CD14-positive monocyte (primary cell): ENCODE results near the gene AQR. TPM values are rescaled to one million over a fixed set of nuclear protein-coding genes. Genes with fewer than 3 reads are reported as not detected.

ENCODE experiments used
- DNase-seq, 3 donors: peaks; one replicate each; pipeline ENCODE4 v3.0.0-alpha.2; 2011 to 2022
- H2AFZ ChIP-seq: 2 replicates; pipeline ENCODE4 v1.6.0; 2012; ENCODE audit warnings: mild to moderate bottlenecking, low read depth, low read length, inconsistent platforms; ENCODE audit not compliant: insufficient read depth, poor library complexity, severe bottlenecking
- H3K27ac ChIP-seq, 2 donors: 1 replicate in 1 of 2; 2 replicates in 1 of 2; pipeline ENCODE4 v1.5.1; 2012 to 2013; ENCODE audit warnings: low read length in 2 of 2, control low read depth in 1 of 2, inconsistent platforms in 1 of 2, low read depth in 1 of 2, mild to moderate bottlenecking in 1 of 2
- H3K27me3 ChIP-seq, 2 donors: one replicate each; pipeline versions ENCODE4 v1.6.0 to v1.6.1; 2011 to 2013; ENCODE audit warnings: low read length in 2 of 2; ENCODE audit not compliant: control insufficient read depth in 2 of 2, insufficient read depth in 2 of 2
- H3K36me3 ChIP-seq, 2 donors: replicated peaks in 1 of 2; 1 replicate in 1 of 2; 2 replicates in 1 of 2; pipeline versions ENCODE4 v1.5.1 to v1.6.1; 2012 to 2013; ENCODE audit warnings: low read length in 2 of 2, control low read depth in 1 of 2, inconsistent platforms in 1 of 2, mild to moderate bottlenecking in 1 of 2; ENCODE audit not compliant: insufficient read depth in 2 of 2, control insufficient read depth in 1 of 2
- H3K4me1 ChIP-seq, 2 donors: 1 replicate in 1 of 2; 2 replicates in 1 of 2; pipeline versions ENCODE4 v1.5.1 to v1.6.1; 2012 to 2013; ENCODE audit warnings: low read length in 2 of 2, control low read depth in 1 of 2, inconsistent platforms in 1 of 2, mild to moderate bottlenecking in 1 of 2, moderate library complexity in 1 of 2; ENCODE audit not compliant: insufficient read depth in 2 of 2, control insufficient read depth in 1 of 2
- H3K4me2 ChIP-seq: replicated peaks from 2 replicates; pipeline ENCODE3; 2012; ENCODE audit warnings: low read length, moderate library complexity, mild to moderate bottlenecking; ENCODE audit not compliant: poor library complexity, severe bottlenecking; ENCODE audit errors: extremely low read depth
- H3K4me3 ChIP-seq, 3 experiments: fragments of 200-600 bp in 1 of 3; sonication (generic) in 1 of 3; replicated peaks in 1 of 3; 1 replicate in 2 of 3; 2 replicates in 1 of 3; pipeline ENCODE4 v1.5.1; 2011 to 2013; ENCODE audit warnings: low read length in 3 of 3, mild to moderate bottlenecking in 3 of 3, control low read depth in 2 of 3, low read depth in 2 of 3, inconsistent platforms in 1 of 3, moderate library complexity in 1 of 3
- H3K79me2 ChIP-seq: 2 replicates; pipeline ENCODE4 v1.6.0; 2012; ENCODE audit warnings: mild to moderate bottlenecking, control low read depth, inconsistent platforms, low read length, moderate library complexity; ENCODE audit not compliant: insufficient read depth
- H3K9ac ChIP-seq: 2 replicates; pipeline ENCODE4 v1.6.0; 2017; ENCODE audit warnings: low read length, mild to moderate bottlenecking; ENCODE audit not compliant: insufficient read depth, poor library complexity, severe bottlenecking
- H3K9me3 ChIP-seq, 2 donors: replicated peaks in 1 of 2; 1 replicate in 1 of 2; 2 replicates in 1 of 2; pipeline versions ENCODE4 v1.5.1 to v1.6.1; 2012 to 2013; ENCODE audit warnings: low read length in 2 of 2, control low read depth in 1 of 2; ENCODE audit not compliant: control insufficient read depth in 1 of 2, insufficient read depth in 1 of 2
- H4K20me1 ChIP-seq: 2 replicates; pipeline ENCODE4 v1.6.0; 2012; ENCODE audit warnings: mild to moderate bottlenecking, low read length, control low read depth, moderate library complexity; ENCODE audit not compliant: insufficient read depth
- H3K27ac Mint-ChIP-seq, 7 donors: one replicate each; pipeline ENCODE4 v1.8.0; 2020; ENCODE audit warnings: mild to moderate bottlenecking in 7 of 7, mixed read lengths in 7 of 7, moderate library complexity in 6 of 7, inconsistent platforms in 2 of 7
- H3K27me3 Mint-ChIP-seq, 3 donors: one replicate each; pipeline ENCODE4 v1.8.0; 2021 to 2022; ENCODE audit warnings: low read depth in 3 of 3, mild to moderate bottlenecking in 3 of 3, mixed read lengths in 3 of 3, moderate library complexity in 3 of 3, inconsistent platforms in 1 of 3
- H3K36me3 Mint-ChIP-seq, 2 donors: one replicate each; pipeline ENCODE4 v1.8.0; 2020; ENCODE audit warnings: mixed read lengths in 2 of 2, inconsistent platforms in 1 of 2, mild to moderate bottlenecking in 1 of 2
- H3K4me1 Mint-ChIP-seq: one replicate; pipeline ENCODE4 v1.8.0; 2020; ENCODE audit warnings: mild to moderate bottlenecking, mixed read lengths
- H3K4me3 Mint-ChIP-seq, 2 donors: one replicate each; pipeline ENCODE4 v1.8.0; 2020; ENCODE audit warnings: mild to moderate bottlenecking in 2 of 2, mixed read lengths in 2 of 2, moderate library complexity in 1 of 2
- H3K9me3 Mint-ChIP-seq, 7 donors: one replicate each; pipeline ENCODE4 v1.8.0; 2020 to 2022; ENCODE audit warnings: mixed read lengths in 7 of 7, mild to moderate bottlenecking in 6 of 7, moderate library complexity in 6 of 7, inconsistent platforms in 2 of 7
- WGBS: methylation state at CpG from one replicate; pipeline ENCODE4 v1.1.5; 2013; ENCODE audit warnings: missing lambda C conversion rate; ENCODE audit not compliant: insufficient coverage; 5-methylcytosine and 5-hydroxymethylcytosine counted together
- intact Hi-C, 2 donors: fragments of 100-400 bp; cut with micrococcal nuclease; formaldehyde crosslinking; loops; one replicate each; pipeline versions ENCODE4 v1.15.0 to v1.15.1; 2023
- polyA plus RNA-seq, 3 donors: library from polyadenylated mRNA; depleted of rRNA in 1 of 3; unstranded in 2 of 3; stranded (reverse) in 1 of 3; fragments of 300-500 nt in 2 of 3; fragments of >200 nt in 1 of 3; fragmentation: Illumina TruSeq in 2 of 3; gene quantifications; 1 replicate in 2 of 3; 2 replicates in 1 of 3; pipeline ENCODE4 v1.2.3, GENCODE V29; 2012 to 2021
- TF ChIP-seq, protein P1 (sequence below): fragments of 200-600 bp; IDR thresholded peaks from one replicate; pipeline ENCODE4 v1.8.0; 2022; ENCODE audit warnings: antibody characterized with exemption, mild to moderate bottlenecking

The AQR gene
- polyA plus RNA-seq, 3 donors = 8.4 to 26.4 (median 16.8) TPM

DNA sequence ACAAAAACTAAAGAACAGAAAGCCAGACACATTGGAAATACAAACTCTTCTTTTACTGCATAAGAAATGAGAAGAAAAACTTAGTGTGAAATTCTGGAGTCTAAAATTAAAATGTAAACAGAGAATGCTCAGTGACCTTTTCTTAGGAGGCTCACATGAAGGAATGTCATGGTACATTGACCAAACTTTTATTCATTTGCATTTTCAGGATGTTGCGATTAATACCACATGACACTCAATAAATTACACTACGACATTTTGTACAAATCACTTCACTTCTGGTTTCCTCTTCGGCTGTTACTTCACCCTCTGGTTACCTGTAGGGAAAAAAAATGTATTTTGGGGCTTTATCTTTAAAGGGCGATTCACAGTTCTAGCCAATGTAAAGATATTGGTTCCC, 117.8 kb downstream of the AQR start:
- H3K4me1 Mint-ChIP-seq = peaks cover 7% of the 10 kb centered on the region
- no peak overlapping the region for H2AFZ ChIP-seq
- no peak overlapping the region for H3K27ac Mint-ChIP-seq
- no peaks in the 10 kb centered on the region for H3K27me3 ChIP-seq
- no peaks in the 10 kb centered on the region for H3K27me3 Mint-ChIP-seq
- no peak for DNase-seq
- peaks cover 26 to 33% of the 10 kb centered on the region in 2 donors for H3K36me3 Mint-ChIP-seq
- TF ChIP-seq, protein P1, sequence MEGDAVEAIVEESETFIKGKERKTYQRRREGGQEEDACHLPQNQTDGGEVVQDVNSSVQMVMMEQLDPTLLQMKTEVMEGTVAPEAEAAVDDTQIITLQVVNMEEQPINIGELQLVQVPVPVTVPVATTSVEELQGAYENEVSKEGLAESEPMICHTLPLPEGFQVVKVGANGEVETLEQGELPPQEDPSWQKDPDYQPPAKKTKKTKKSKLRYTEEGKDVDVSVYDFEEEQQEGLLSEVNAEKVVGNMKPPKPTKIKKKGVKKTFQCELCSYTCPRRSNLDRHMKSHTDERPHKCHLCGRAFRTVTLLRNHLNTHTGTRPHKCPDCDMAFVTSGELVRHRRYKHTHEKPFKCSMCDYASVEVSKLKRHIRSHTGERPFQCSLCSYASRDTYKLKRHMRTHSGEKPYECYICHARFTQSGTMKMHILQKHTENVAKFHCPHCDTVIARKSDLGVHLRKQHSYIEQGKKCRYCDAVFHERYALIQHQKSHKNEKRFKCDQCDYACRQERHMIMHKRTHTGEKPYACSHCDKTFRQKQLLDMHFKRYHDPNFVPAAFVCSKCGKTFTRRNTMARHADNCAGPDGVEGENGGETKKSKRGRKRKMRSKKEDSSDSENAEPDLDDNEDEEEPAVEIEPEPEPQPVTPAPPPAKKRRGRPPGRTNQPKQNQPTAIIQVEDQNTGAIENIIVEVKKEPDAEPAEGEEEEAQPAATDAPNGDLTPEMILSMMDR = no peak
- no peak overlapping the region for H3K4me2 ChIP-seq
- peaks cover 0 to 6% (median 3%) of the 10 kb centered on the region in 7 donors for H3K9me3 Mint-ChIP-seq
- H3K9ac ChIP-seq = no peak overlapping the region
- H3K36me3 ChIP-seq = peaks cover 24 to 42% of the 10 kb centered on the region in 2 donors
- no peak overlapping the region for H3K4me3 ChIP-seq
- no peaks in the 10 kb centered on the region for H3K79me2 ChIP-seq
- peaks cover 0 to 3% of the 10 kb centered on the region in 2 donors for H3K4me1 ChIP-seq
- H4K20me1 ChIP-seq = no peaks in the 10 kb centered on the region
- no peak overlapping the region for H3K27ac ChIP-seq
- no CpG with 5 or more reads among the region's 4 CpGs for WGBS
- no peaks in the 10 kb centered on the region for H3K9me3 ChIP-seq
- H3K4me3 Mint-ChIP-seq = no peak overlapping the region
- intact Hi-C loops = no loop called here

DNA sequence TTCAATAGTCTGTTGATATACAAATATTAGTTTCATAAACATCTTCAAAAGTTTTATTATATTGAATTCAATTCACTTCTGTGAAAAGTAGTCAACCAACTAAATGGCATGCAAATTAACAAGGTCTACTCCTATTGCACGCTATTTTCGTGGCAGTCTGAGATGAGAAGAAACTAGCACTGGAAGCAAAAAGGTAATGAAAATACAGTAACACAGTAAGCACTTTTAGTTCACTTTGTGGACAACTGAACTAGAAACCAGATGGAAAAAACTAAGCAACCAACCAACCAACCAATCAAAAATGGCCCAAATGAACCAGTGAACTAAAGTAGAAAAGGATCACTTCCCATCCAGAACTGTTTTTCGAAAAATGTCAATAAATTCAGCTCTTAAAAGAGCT, 118.5 kb downstream of the AQR start:
- no peak overlapping the region for H3K27ac Mint-ChIP-seq
- no peaks in the 10 kb centered on the region for H3K27me3 Mint-ChIP-seq
- Histone ChIP-seq H4K20me1 (no peaks in the 10 kb centered on the region), H3K4me1 (peaks cover 0 to 3% of the 10 kb centered on the region in 2 donors), H2AFZ (no peak overlapping the region), H3K27ac (no peak overlapping the region), H3K4me3 (no peak overlapping the region), H3K9me3 (no peaks in the 10 kb centered on the region), H3K9ac (no peak overlapping the region), H3K4me2 (no peak overlapping the region), H3K79me2 (no peaks in the 10 kb centered on the region), H3K27me3 (no peaks in the 10 kb centered on the region), H3K36me3 (peaks cover 16 to 35% of the 10 kb centered on the region in 2 donors)
- DNase-seq = no peak
- H3K4me1 Mint-ChIP-seq = peaks cover 7% of the 10 kb centered on the region
- intact Hi-C loops = no loop called here
- no peak overlapping the region for H3K4me3 Mint-ChIP-seq
- TF ChIP-seq, protein P1 = no peak
- peaks cover 22 to 27% of the 10 kb centered on the region in 2 donors for H3K36me3 Mint-ChIP-seq
- no CpG with 5 or more reads among the region's 3 CpGs for WGBS
- peaks cover 0 to 6% (median 3%) of the 10 kb centered on the region in 7 donors for H3K9me3 Mint-ChIP-seq
